HG03108 (cell line): ENCODE measurements around the gene FMNL2.

Source experiments
- ATAC-seq: cut with Tn5 transposase; IDR thresholded peaks from one replicate; pipeline ENCODE4 v1.9.1; 2021; ENCODE audit warnings: moderate library complexity; ENCODE audit not compliant: unreplicated experiment

FMNL2 gene

GRCh38 chr2:152400607-152401214, 65.7 kb downstream of the FMNL2 start:
- no peak for ATAC-seq

- ATAC-seq = no peak
Observed at GRCh38 chr2:152402780-152403759, 68.1 kb downstream of the FMNL2 start.

GRCh38 chr2:152405206-152406118, 70.5 kb downstream of the FMNL2 start:
- ATAC-seq = no peak

- ATAC-seq = no peak
Observed at GRCh38 chr2:152406119-152406835, 71.3 kb downstream of the FMNL2 start.

GRCh38 chr2:152406836-152407161, 71.8 kb downstream of the FMNL2 start:
- no peak for ATAC-seq

- ATAC-seq = peak; percentile 90
Observed at GRCh38 chr2:152407204-152407721, 72.3 kb downstream of the FMNL2 start.

GRCh38 chr2:152407806-152408205, 72.8 kb downstream of the FMNL2 start:
- ATAC-seq = no peak

- ATAC-seq = no peak
Observed at GRCh38 chr2:152408254-152408653, 73.3 kb downstream of the FMNL2 start.

GRCh38 chr2:152409386-152410164, 74.6 kb downstream of the FMNL2 start:
- no peak for ATAC-seq

- no peak for ATAC-seq
Observed at GRCh38 chr2:152410165-152410597, 75.2 kb downstream of the FMNL2 start.

- no peak for ATAC-seq
Observed at GRCh38 chr2:152411154-152411553, 76.2 kb downstream of the FMNL2 start.

- no peak for ATAC-seq
Observed at GRCh38 chr2:152413228-152414030, 78.5 kb downstream of the FMNL2 start.

- no peak for ATAC-seq
Observed at GRCh38 chr2:152415231-152415642, 80.3 kb downstream of the FMNL2 start.

GRCh38 chr2:152415796-152416195, 80.8 kb downstream of the FMNL2 start:
- ATAC-seq = no peak

GRCh38 chr2:152418688-152419087, 83.7 kb downstream of the FMNL2 start:
- ATAC-seq = peak; percentile 49

- no peak for ATAC-seq
Observed at GRCh38 chr2:152419944-152420343, 85.0 kb downstream of the FMNL2 start.

GRCh38 chr2:152420363-152420762, 85.4 kb downstream of the FMNL2 start:
- no peak for ATAC-seq

- no peak for ATAC-seq
Observed at GRCh38 chr2:152420936-152421335, 86.0 kb downstream of the FMNL2 start.
